HepG2 (cell line): Measurements from ENCODE around the gene LRIG1. TPM values are rescaled to one million over a fixed set of nuclear protein-coding genes. Genes with fewer than 3 reads are reported as not detected.

Experiments
- ATAC-seq: fragments of 200-7000 bp; cut with Tn5 transposase; 3 replicates; pipeline ENCODE4 v1.9.1; 2020; ENCODE audit warnings: mild to moderate bottlenecking, moderate library complexity
- BruUV-seq: library from RNA; stranded (reverse); fragments of 400-500 nt; replicated peaks from 2 replicates; lab custom pipeline; 2021; lab: Mats Ljungman, UMichigan
- CTCF ChIA-PET: fragments of 300-600 bp; formaldehyde crosslinking; extraction: SDS; loops from one replicate; lab custom pipeline; 2021; ENCODE audit warnings: low total read pairs, inconsistent platforms, low intra/inter-chr PET ratio; lab: Yijun Ruan, JAX
- POLR2A ChIA-PET: fragments of 350-600 bp; sonication (Branson Sonifier 250); formaldehyde crosslinking; loops from one replicate; lab custom pipeline; 2020; ENCODE audit warnings: antibody characterized with exemption, inconsistent platforms; lab: Yijun Ruan, JAX
- DNase-seq: peaks from one replicate; pipeline ENCODE4 v3.0.0-alpha.2; 2015; ENCODE audit warnings: low spot score
- FAIRE-seq: peaks from 3 replicates; lab custom pipeline; 2011; peaks lifted over from hg19 to GRCh38; lab: Jason Lieb, UNC
- H2AFZ ChIP-seq: one replicate; pipeline ENCODE4 v1.6.1; 2011; ENCODE audit warnings: low read length, inconsistent platforms
- H3K27ac ChIP-seq: fragments of 300-600 bp; 3 replicates; pipeline ENCODE4 v1.8.0; 2011; ENCODE audit warnings: mixed run types, mild to moderate bottlenecking, mixed read lengths, low read length, inconsistent platforms; ENCODE audit not compliant: insufficient read depth; ENCODE audit errors: extremely low read length
- H3K27me3 ChIP-seq, 2 experiments: fragments of 200-600 bp in 1 of 2; 2 replicates in 1 of 2; 3 replicates in 1 of 2; pipeline versions ENCODE4 v1.6.0 to v1.8.0; 2011; ENCODE audit warnings: low read length in 2 of 2, mild to moderate bottlenecking in 2 of 2, moderate library complexity in 2 of 2, inconsistent platforms in 1 of 2; ENCODE audit not compliant: insufficient read depth in 2 of 2, control insufficient read depth in 1 of 2
- H3K36me3 ChIP-seq, 2 experiments: fragments of 200-600 bp in 1 of 2; replicated peaks in 1 of 2; 2 replicates in 1 of 2; 3 replicates in 1 of 2; pipeline versions ENCODE4 v1.5.1 to v1.8.0; 2011; ENCODE audit warnings: low read length in 2 of 2, inconsistent platforms in 1 of 2; ENCODE audit not compliant: insufficient read depth in 2 of 2, control insufficient read depth in 1 of 2
- H3K4me1 ChIP-seq: 2 replicates; pipeline ENCODE4 v1.5.1; 2012; ENCODE audit warnings: low read length, inconsistent platforms; ENCODE audit not compliant: insufficient read depth
- H3K4me2 ChIP-seq: 2 replicates; pipeline ENCODE4 v1.6.0; 2011; ENCODE audit warnings: low read depth, low read length, inconsistent platforms
- H3K4me3 ChIP-seq, 3 experiments: fragments of 200-600 bp in 1 of 3; sonication (generic), shearing (Covaris generic) in 1 of 3; replicated peaks in 1 of 3; 2 replicates each; pipeline ENCODE4 v1.5.1; 2011 to 2016; ENCODE audit warnings: low read length in 3 of 3, inconsistent platforms in 2 of 3, low read depth in 2 of 3, mild to moderate bottlenecking in 2 of 3, control low read depth in 1 of 3, mixed read lengths in 1 of 3; ENCODE audit not compliant: insufficient read depth in 1 of 3
- H3K79me2 ChIP-seq: one replicate; pipeline ENCODE4 v1.6.1; 2011; ENCODE audit warnings: low read length, inconsistent platforms; ENCODE audit not compliant: insufficient read depth
- H3K9ac ChIP-seq: 2 replicates; pipeline ENCODE4 v1.6.0; 2011; ENCODE audit warnings: mild to moderate bottlenecking, low read depth, low read length, inconsistent platforms; ENCODE audit not compliant: insufficient read depth
- H3K9me3 ChIP-seq: 2 replicates; pipeline ENCODE4 v1.5.1; 2012; ENCODE audit warnings: mild to moderate bottlenecking, low read length
- H4K20me1 ChIP-seq: 2 replicates; pipeline ENCODE4 v1.6.0; 2011; ENCODE audit warnings: inconsistent platforms, mild to moderate bottlenecking, low read length, moderate library complexity; ENCODE audit not compliant: insufficient read depth
- BCLAF1 ChIP-seq: fragments of 450-650 bp; IDR thresholded peaks from 2 replicates; pipeline ENCODE4 v1.6.1; 2017; ENCODE audit warnings: mild to moderate bottlenecking
- CHCHD3 ChIP-seq: sonication (generic); formaldehyde crosslinking; IDR thresholded peaks from 2 replicates; pipeline ENCODE4 v1.8.0; 2022; ENCODE audit warnings: mild to moderate bottlenecking, missing genetic modification reagents, moderate library complexity
- E2F2 ChIP-seq: sonication (generic); formaldehyde crosslinking; IDR thresholded peaks from 2 replicates; pipeline ENCODE4 v1.4.0; 2020; ENCODE audit warnings: missing genetic modification reagents, borderline replicate concordance
- FOXJ3 ChIP-seq: sonication (generic); formaldehyde crosslinking; IDR thresholded peaks from 2 replicates; pipeline ENCODE4 v1.4.0; 2020; ENCODE audit warnings: missing genetic modification reagents, mild to moderate bottlenecking, borderline replicate concordance
- KLF11 ChIP-seq: IDR thresholded peaks from 2 replicates; pipeline ENCODE4 v1.6.1; 2016; ENCODE audit warnings: missing compliant biosample characterization
- MAFF ChIP-seq: IDR thresholded peaks from 2 replicates; pipeline ENCODE4 v1.6.1; 2011; ENCODE audit warnings: low read depth, low read length, improper control_type of control experiment
- MAFK ChIP-seq, 2 experiments: IDR thresholded peaks in 1 of 2; conservative IDR thresholded peaks in 1 of 2; 2 replicates each; pipeline ENCODE4 v1.6.1; 2011; ENCODE audit warnings: improper control_type of control experiment in 2 of 2, low read length in 2 of 2
- MED1 ChIP-seq: sonication (generic); formaldehyde crosslinking; IDR thresholded peaks from 2 replicates; pipeline ENCODE4 v1.4.0; 2020; ENCODE audit warnings: missing genetic modification reagents
- MZF1 ChIP-seq: sonication (generic); formaldehyde crosslinking; IDR thresholded peaks from 2 replicates; pipeline ENCODE4 v1.8.1; 2023; ENCODE audit warnings: mild to moderate bottlenecking, missing genetic modification reagents, borderline replicate concordance
- SP2 ChIP-seq: sonication (generic); formaldehyde crosslinking; IDR thresholded peaks from 2 replicates; pipeline ENCODE4 v1.5.1; 2020; ENCODE audit warnings: mild to moderate bottlenecking, missing genetic modification reagents
- TCF12 ChIP-seq, 2 experiments: fragments of 450-650 bp in 1 of 2; sonication (generic) in 1 of 2; formaldehyde crosslinking in 1 of 2; IDR thresholded peaks; 2 replicates each; pipeline versions ENCODE4 v1.6.1 to v1.8.0; 2017 to 2022; ENCODE audit warnings: antibody characterized with exemption in 1 of 2, mild to moderate bottlenecking in 1 of 2, missing genetic modification reagents in 1 of 2, moderate library complexity in 1 of 2
- ZNF12 ChIP-seq: sonication (generic); formaldehyde crosslinking; IDR thresholded peaks from 2 replicates; pipeline ENCODE4 v1.5.0; 2020; ENCODE audit warnings: missing genetic modification reagents
- ZNF17 ChIP-seq: sonication (generic); formaldehyde crosslinking; IDR thresholded peaks from 2 replicates; pipeline ENCODE4 v1.5.0; 2020; ENCODE audit warnings: mild to moderate bottlenecking, missing genetic modification reagents
- ZNF790 ChIP-seq: sonication (generic); formaldehyde crosslinking; IDR thresholded peaks from 2 replicates; pipeline ENCODE4 v1.8.0; 2022; ENCODE audit warnings: missing genetic modification reagents, mild to moderate bottlenecking, borderline replicate concordance
- WGBS: methylation state at CpG from one replicate; pipeline ENCODE4 v1.1.6; 2017; ENCODE audit warnings: low lambda C conversion rate; 5-methylcytosine and 5-hydroxymethylcytosine counted together
- in situ Hi-C: cut with HindIII; loops from 2 replicates; pipeline ENCODE4 v1.10.0; 2017; ENCODE audit warnings: low pct_unique_long_range_greater_than_20kb; ENCODE audit not compliant: extremely low pct_ligation_motif_present
- intact Hi-C: fragments of 100-400 bp; cut with micrococcal nuclease; formaldehyde crosslinking; loops from one replicate; pipeline ENCODE4 v1.10.0; 2022; ENCODE audit not compliant: unreplicated experiment
- polyA plus RNA-seq, 8 experiments: library from polyadenylated mRNA; depleted of rRNA in 3 of 8; stranded (reverse) in 7 of 8; unstranded in 1 of 8; fragments of >200 nt; fragmentation: Illumina TruSeq in 4 of 8; extraction: Trizol in 4 of 8; gene quantifications; 2 replicates each; pipeline versions ENCODE4 v1.2.1 to v1.2.3, GENCODE V29; 2011 to 2016; ENCODE audit warnings: low read depth in 4 of 8, missing spikeins in 1 of 8, mixed read lengths in 1 of 8; ENCODE audit not compliant: insufficient read depth in 1 of 8
- total RNA-seq, 5 experiments: library from RNA; depleted of rRNA; stranded (reverse); fragments of >200 nt; fragmentation: Illumina TruSeq; extraction: Trizol; gene quantifications; 2 replicates each; pipeline ENCODE4 v1.2.3, GENCODE V29; 2016; ENCODE audit warnings: low read depth in 1 of 5

Gene LRIG1
- total and polyA plus RNA-seq, 2 of the 13 experiments (the other 11 are each of a cell fraction or from before 2014, with no cell fraction given): 17.8 to 24.8 TPM

DNA sequence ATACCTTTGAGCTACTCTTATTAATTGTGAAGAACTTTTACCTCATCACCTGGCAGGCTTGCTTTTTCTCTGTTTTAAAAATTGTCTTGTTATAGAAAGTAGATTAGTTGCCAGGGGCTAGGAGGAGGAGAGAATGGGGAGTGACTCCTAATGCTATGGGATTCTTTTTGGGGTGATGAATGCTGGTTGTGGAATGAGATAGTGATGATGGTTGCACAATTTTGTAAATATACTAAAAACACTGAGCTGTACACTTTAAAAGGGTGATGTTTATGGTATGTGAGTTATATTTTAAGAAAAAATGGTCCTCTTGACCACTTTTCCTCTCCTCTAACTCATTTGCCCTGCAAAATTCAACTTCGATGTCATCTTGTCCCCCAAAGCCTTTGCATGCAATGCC is 31.8 kb upstream of the LRIG1 start:
- no peak overlapping the region for H3K9ac ChIP-seq
- peaks cover 0 to 3% of the 10 kb centered on the region in 2 experiments; a peak in 1 of 5 replicates for H3K27me3 ChIP-seq
- intact Hi-C loops (no loop called here), in situ Hi-C loops (no loop called here)
- H3K27ac ChIP-seq: no peak overlapping the region
- ChIA-PET CTCF (no interaction called here), POLR2A (no interaction called here)
- no peak overlapping the region for H3K4me2 ChIP-seq
- FAIRE-seq (no peak), DNase-seq (no peak), ATAC-seq (no peak)
- no peaks in the 10 kb centered on the region for H3K79me2 ChIP-seq
- BruUV-seq: no TSS peak
- WGBS: 33% methylated on average over 1 of the region's 1 CpG
- TF ChIP-seq MAFK (conservative IDR thresholded peaks at IDR 0.05 in 1 of 2, IDR thresholded peaks at IDR 0.05 in 1 of 2; ENCODE audit: low read length in 2 of 2): 0 out of 4 replicates have a peak, but pooled peaks of 1 of the 2 experiments have one; percentile 3
- no peak for TF ChIP-seq SP2 (CRISPR knock-in tag)
- TF ChIP-seq CHCHD3 (CRISPR knock-in tag): no peak
- no peak for TF ChIP-seq ZNF12 (CRISPR knock-in tag)
- TF ChIP-seq FOXJ3 (CRISPR knock-in tag): no peak
- H3K36me3 ChIP-seq: no peaks in the 10 kb centered on the region
- H3K9me3 ChIP-seq: no peaks in the 10 kb centered on the region
- no peaks in the 10 kb centered on the region for H3K4me1 ChIP-seq
- H4K20me1 ChIP-seq: no peaks in the 10 kb centered on the region
- no peak overlapping the region for H2AFZ ChIP-seq
- no peak overlapping the region for H3K4me3 ChIP-seq

DNA sequence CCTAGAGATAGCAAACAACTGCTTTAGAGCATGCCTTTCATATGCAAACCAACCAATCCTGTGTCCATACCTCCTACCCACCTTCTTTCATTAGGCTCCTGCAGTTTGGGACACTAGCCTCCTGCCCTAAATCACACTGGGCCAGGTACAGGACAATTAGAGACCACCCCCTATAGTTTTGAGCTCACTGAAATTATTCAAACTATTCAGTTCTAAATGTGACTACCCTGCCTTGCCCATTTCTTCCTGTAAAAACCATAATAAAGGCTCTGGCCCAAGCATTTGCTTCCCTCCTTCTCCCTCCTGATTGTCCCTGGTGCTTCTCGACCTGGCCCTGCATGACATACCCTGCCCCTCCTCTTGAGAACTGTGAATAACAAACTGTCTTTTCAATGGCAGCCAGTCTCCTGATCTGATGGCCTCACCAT is 31.4 kb upstream of the LRIG1 start:
- no peak for FAIRE-seq
- H3K9me3 ChIP-seq: no peaks in the 10 kb centered on the region
- H3K9ac ChIP-seq: no peak overlapping the region
- H3K27me3 ChIP-seq: peaks cover 0 to 3% of the 10 kb centered on the region in 2 experiments; a peak in 1 of 5 replicates
- no peak overlapping the region for H2AFZ ChIP-seq
- intact Hi-C loops: no loop called here
- H3K4me2 ChIP-seq: no peak overlapping the region
- H3K36me3 ChIP-seq: no peaks in the 10 kb centered on the region
- H3K79me2 ChIP-seq: no peaks in the 10 kb centered on the region
- DNase-seq: no peak
- 0% methylated on average over 1 of the region's 1 CpG for WGBS
- ATAC-seq: no peak
- H3K27ac ChIP-seq: no peak overlapping the region
- in situ Hi-C loops: no loop called here
- H3K4me1 ChIP-seq: no peaks in the 10 kb centered on the region
- BruUV-seq: no TSS peak
- POLR2A ChIA-PET: no interaction called here
- no peaks in the 10 kb centered on the region for H4K20me1 ChIP-seq
- H3K4me3 ChIP-seq: no peak overlapping the region
- CTCF ChIA-PET: no interaction called here
- TF ChIP-seq MAFF (no peak), BCLAF1 (no peak), E2F2 (CRISPR knock-in tag) (no peak), ZNF17 (CRISPR knock-in tag) (no peak), MED1 (CRISPR knock-in tag) (no peak), ZNF790 (CRISPR knock-in tag) (no peak), MZF1 (CRISPR knock-in tag) (no peak), TCF12 (IDR thresholded peaks at IDR 0.05) (no peak), TCF12 (CRISPR knock-in tag; IDR thresholded peaks at IDR 0.05) (no peak), KLF11 (no peak)
